ENCODE results near the gene ADRB2. TPM values are rescaled to one million over a fixed set of nuclear protein-coding genes. Genes with fewer than 3 reads are reported as not detected.
"Not testable (repeated sequence)": the region's sequence is repeated elsewhere in the genome, so short reads cannot be mapped to it uniquely, and the experiment has no call there.

Gene ADRB2
- total and polyA plus RNA-seq, 12 donors = 1.8 to 7.8 (median 4.4) TPM

DNA sequence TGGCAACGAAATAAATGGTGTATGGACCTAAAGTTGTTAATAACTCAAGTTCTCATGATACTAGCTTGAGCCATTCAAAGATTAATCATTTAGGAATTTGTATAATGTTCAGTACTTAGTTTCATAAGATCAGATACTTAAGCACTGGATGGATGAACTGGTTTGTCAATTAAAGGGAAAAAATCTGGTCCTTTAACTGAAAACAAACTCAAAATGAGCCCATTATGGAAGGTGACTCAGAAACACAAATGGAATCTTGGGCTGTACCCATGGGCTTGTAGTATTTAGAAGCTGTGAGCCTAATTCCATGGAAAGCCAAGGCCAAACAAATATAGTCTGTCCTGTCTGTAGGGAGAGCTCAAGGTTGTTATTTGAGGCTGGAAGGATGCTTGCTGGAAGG lies 27.6 kb upstream of the ADRB2 start:
- H3K4me1 ChIP-seq = peaks cover 0 to 13% (median 0%) of the 10 kb centered on the region in 9 donors
- no peaks in the 10 kb centered on the region for H3K9me3 ChIP-seq
- no peaks in the 10 kb centered on the region for H3K36me3 ChIP-seq
- WGBS, 2 donors = 90 to 94% methylated on average over 1 of the region's 1 CpG
- H3K27ac ChIP-seq = no peak overlapping the region
- no peak overlapping the region for H3K4me3 ChIP-seq
- TF ChIP-seq, protein P1, sequence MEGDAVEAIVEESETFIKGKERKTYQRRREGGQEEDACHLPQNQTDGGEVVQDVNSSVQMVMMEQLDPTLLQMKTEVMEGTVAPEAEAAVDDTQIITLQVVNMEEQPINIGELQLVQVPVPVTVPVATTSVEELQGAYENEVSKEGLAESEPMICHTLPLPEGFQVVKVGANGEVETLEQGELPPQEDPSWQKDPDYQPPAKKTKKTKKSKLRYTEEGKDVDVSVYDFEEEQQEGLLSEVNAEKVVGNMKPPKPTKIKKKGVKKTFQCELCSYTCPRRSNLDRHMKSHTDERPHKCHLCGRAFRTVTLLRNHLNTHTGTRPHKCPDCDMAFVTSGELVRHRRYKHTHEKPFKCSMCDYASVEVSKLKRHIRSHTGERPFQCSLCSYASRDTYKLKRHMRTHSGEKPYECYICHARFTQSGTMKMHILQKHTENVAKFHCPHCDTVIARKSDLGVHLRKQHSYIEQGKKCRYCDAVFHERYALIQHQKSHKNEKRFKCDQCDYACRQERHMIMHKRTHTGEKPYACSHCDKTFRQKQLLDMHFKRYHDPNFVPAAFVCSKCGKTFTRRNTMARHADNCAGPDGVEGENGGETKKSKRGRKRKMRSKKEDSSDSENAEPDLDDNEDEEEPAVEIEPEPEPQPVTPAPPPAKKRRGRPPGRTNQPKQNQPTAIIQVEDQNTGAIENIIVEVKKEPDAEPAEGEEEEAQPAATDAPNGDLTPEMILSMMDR (IDR thresholded peaks at IDR 0.05) = no peak
- no peaks in the 10 kb centered on the region for H3K27me3 ChIP-seq
- intact Hi-C loops (cut with DNase I) = no loop called here
- DNase-seq = no peak
- no peak for ATAC-seq

DNA sequence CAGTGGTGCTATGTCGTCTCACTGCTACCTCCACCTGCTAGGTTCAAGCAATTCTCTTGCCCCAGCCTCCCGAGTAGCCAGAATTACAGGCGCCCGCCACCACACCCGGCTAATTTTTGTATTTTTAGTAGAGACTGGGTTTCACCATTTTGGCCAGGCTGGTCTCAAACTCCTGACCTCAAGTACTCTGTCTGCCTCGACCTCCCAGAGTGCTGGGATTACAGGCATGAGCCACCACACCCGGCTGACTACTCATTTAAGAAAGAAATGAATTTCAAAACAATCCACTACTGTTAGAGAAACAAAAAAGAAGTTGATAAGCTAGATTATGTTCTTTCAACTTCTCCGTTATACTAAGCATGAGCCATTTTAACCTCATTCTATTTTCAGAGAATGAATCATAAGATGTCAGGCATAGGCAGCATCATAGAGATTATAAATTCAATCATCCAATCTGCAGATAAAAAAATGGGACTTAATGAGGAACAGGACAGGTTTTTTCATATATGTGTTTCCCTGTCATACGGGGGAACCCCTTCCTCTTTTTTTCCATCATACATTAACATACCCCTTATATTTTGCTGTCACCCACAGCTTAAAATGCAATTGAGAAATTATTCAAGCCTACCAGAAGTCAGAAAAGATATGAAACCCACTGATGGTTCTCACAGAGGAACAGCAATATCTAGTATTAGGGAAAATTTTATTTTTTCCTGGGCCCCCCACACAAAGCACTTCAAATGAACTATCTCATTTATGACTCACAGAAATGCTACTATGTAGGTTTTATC lies 26.5 kb upstream of the ADRB2 start:
- H3K9me3 ChIP-seq = no peaks in the 10 kb centered on the region
- H3K27ac ChIP-seq = no peak overlapping the region
- intact Hi-C loops (cut with DNase I) = loop anchor here in 3 of 10 donors (10.0 kb wide), 1 partner anchor 55 kb away; no protein-coding TSS in a partner anchor
- peaks cover 0 to 12% (median 2%) of the 10 kb centered on the region in 9 donors for H3K4me1 ChIP-seq
- no peaks in the 10 kb centered on the region for H3K36me3 ChIP-seq
- no peak for ATAC-seq
- no peak for DNase-seq
- TF ChIP-seq, protein P1 (IDR thresholded peaks at IDR 0.05) = no peak
- 82 to 85% methylated on average over 9 of the region's 9 CpGs for WGBS, 2 donors
- H3K27me3 ChIP-seq = no peaks in the 10 kb centered on the region
- H3K4me3 ChIP-seq = no peak overlapping the region

DNA sequence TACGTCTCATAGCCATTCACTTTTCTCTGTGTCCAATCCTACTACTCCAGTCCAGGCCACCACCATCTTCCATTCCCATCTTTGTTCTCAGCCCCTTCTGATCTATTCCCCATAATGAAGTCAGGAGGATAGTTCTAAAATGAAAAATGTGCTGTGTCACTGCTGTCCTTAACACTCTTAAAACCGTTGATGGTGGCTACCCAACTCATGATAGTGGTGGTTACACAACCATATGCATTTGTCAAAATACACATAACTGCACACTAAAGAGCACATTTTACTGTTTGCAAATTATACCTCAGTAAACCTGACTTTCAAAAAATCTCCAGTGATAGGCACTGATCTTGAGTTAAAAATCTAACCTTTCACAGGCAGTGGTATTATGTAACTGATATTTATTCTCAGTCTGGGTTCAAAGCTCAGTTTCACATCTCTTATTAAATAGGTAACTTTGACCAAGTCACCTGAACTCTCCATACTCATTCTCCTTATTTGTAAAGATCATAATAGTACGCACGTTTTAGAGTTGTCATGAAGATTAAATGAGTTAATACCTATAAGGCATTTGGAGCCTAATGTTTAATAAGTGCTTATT lies 24.6 kb upstream of the ADRB2 start:
- WGBS, 2 donors = 85 to 92% methylated on average over 4 of the region's 4 CpGs
- no peak for ATAC-seq
- Histone ChIP-seq H3K4me1 (peaks cover 4 to 27% (median 14%) of the 10 kb centered on the region in 9 donors), H3K27ac (no peak overlapping the region), H3K4me3 (no peak overlapping the region), H3K27me3 (no peaks in the 10 kb centered on the region), H3K36me3 (no peaks in the 10 kb centered on the region), H3K9me3 (no peaks in the 10 kb centered on the region)
- intact Hi-C loops (cut with DNase I) = loop anchor here in 3 of 10 donors (10.0 kb wide), 1 partner anchor 57 kb away; no protein-coding TSS in a partner anchor
- TF ChIP-seq, protein P1 (IDR thresholded peaks at IDR 0.05) = no peak
- no peak for DNase-seq

DNA sequence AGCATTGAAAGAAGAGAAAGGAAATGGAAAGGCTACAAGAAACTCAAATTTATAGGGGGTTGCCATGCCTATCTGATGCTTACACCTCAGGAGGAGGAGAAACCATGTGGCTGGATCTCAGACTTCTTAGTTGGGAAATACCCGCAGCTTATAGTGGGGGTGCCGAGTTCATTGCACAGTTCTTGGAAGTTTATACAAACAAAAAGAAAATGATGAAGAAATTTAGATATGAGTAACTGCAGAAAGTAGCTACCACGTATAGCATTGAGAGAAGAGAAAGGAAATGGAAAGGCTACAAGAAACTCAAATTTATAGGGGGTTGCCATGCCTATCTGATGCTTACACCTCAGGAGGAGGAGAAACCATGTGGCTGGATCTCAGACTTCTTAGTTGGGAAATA lies 23.0 kb upstream of the ADRB2 start:
- not testable (repeated sequence) for H3K9me3 ChIP-seq, H3K27ac ChIP-seq, H3K36me3 ChIP-seq, H3K4me3 ChIP-seq, H3K27me3 ChIP-seq, ATAC-seq, DNase-seq
- intact Hi-C loops (cut with DNase I) = loop anchor here in 3 of 10 donors (10.0 kb wide), 1 partner anchor 59 kb away; no protein-coding TSS in a partner anchor
- peaks cover 4 to 42% (median 26%) of the 10 kb centered on the region in 9 donors for H3K4me1 ChIP-seq
- 92 to 93% methylated on average over 3 of the region's 3 CpGs for WGBS, 2 donors
